GM20000 (cell line): ENCODE results near the gene CST6.

ENCODE experiments used
- DNase-seq: peaks from one replicate; pipeline ENCODE4 v3.0.0; 2012; ENCODE audit warnings: low spot score
- CTCF ChIP-seq: IDR thresholded peaks from 2 replicates; pipeline ENCODE4 v1.5.1; 2012; ENCODE audit warnings: mild to moderate bottlenecking, control low read depth; ENCODE audit errors: extremely low read depth, missing control alignments

The CST6 gene

GRCh38 chr11:65979261-65979759, 32.5 kb upstream of the CST6 start:
- no peak for TF ChIP-seq CTCF
- no peak for DNase-seq

DNA sequence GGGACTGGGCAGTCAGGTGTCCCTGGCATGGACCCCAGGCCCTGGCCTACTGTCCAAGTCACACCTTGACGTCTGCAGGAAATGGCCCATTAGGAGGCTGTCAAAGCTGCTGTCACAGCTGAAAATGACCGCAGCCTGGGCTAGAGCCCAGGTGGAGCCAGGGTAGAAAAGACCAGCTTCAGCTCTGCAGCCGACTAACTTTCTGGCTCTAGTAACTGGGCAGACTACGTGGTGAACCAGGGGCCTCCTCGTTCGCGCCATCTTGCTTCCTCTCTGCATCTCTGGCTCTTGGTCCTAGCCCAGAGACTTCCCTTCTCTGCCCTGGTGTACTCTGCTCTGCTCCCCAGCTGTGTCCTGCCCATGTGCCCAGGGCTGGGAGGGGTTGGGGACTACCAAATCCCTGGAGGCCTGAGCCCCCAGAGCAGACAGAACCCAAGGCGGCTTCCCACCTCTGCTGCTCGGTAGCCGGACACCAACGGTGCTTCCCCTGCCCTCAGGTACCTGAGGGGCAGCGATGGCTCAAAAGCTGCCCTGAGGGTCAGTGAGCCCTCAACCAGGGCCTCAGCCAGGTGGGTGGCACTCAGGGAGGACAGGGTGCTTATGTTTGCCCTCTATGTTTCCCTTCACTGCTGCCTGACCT, 30.6 kb upstream of the CST6 start:
- no peak for DNase-seq
- no peak for TF ChIP-seq CTCF

- no peak for TF ChIP-seq CTCF
- no peak for DNase-seq
Measured at GRCh38 chr11:65981972-65982823, 29.6 kb upstream of the CST6 start.

DNA sequence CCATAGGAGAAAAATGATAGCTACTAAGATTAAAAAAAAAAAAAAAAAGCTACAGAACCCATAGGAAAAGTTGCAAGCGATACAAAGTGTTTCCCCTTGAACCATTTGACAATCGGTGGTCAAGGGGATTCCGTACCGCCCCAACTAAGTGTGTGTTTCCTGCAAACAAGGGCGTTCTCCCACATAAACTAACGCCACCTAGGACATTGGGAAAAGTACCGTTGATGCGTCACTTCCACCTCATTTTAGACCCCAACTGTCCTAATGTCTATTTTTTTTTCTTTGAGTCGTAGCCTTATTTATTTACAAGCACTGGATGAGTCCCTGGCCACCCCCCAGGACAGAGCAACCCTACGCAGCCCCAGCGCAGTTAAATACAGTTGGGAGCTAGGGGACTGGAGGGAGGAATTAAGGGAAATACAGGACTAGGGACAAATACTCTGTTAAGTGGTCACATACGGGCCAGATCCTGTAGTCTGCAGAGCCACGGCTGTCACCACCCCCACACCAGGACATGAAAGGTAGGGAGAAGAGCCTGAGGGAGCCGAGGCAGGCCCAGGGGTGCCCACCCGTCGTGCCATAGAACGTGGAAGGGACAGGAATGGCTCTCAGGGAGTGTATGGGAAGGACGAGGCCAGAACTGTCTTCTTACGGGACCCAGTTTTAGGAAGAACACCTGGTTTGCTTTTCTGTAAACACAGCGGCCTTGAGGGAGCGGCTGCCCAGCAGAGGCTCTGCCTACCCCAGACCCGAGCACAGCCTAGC, 28.8 kb upstream of the CST6 start:
- TF ChIP-seq CTCF: no peak
- DNase-seq: no peak

GRCh38 chr11:65983589-65983987, 28.2 kb upstream of the CST6 start:
- TF ChIP-seq CTCF: no peak
- no peak for DNase-seq

DNA sequence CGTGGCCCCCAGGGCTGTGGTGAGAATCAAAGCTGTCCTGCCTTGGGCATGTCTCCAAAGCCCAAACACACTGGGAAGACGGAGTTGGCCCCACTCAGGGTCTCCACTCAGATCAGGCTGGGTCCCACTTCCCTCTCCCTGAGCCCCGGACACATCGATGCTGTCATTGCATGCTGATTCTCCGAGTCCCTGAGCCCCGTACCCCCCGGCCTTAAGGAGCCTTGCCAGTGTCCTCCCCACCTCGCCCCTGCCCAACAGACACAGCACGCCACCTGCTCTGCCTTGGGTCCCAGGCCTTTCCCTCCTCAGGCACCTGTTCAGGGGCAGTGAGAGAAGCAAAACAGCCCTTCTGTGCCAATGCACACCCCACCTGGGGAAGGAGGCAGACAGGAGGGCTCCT, 24.5 kb upstream of the CST6 start:
- no peak for TF ChIP-seq CTCF
- no peak for DNase-seq
